Liver (tissue), 3 donors: Measurements from ENCODE around the gene ZBTB7B.

Source experiments
- EGR1 ChIP-seq, 2 donors: IDR thresholded peaks; 2 replicates each; pipeline ENCODE4 v1.6.1; 2016 to 2018; ENCODE audit warnings: antibody characterized with exemption in 2 of 2, low read depth in 2 of 2
- FOXA1 ChIP-seq: IDR thresholded peaks from 2 replicates; pipeline ENCODE4 v1.6.1; 2016; ENCODE audit warnings: antibody characterized with exemption
- HNF4A ChIP-seq, 2 donors: conservative IDR thresholded peaks; 2 replicates each; pipeline ENCODE4 v1.6.1; 2016; ENCODE audit warnings: antibody characterized with exemption in 2 of 2, mild to moderate bottlenecking in 2 of 2
- JUND ChIP-seq, 2 donors: IDR thresholded peaks; 2 replicates each; pipeline ENCODE4 v1.6.1; 2016; ENCODE audit warnings: antibody characterized with exemption in 2 of 2
- RAD21 ChIP-seq, 2 donors: IDR thresholded peaks; 2 replicates each; pipeline ENCODE4 v1.6.1; 2016; ENCODE audit warnings: antibody characterized with exemption in 2 of 2, mild to moderate bottlenecking in 2 of 2
- RXRA ChIP-seq, 2 donors: IDR thresholded peaks; 2 replicates each; pipeline ENCODE4 v1.6.1; 2017 to 2018; ENCODE audit warnings: antibody characterized with exemption in 2 of 2, mild to moderate bottlenecking in 1 of 2
- SP1 ChIP-seq: IDR thresholded peaks from 2 replicates; pipeline ENCODE4 v1.6.1; 2018; ENCODE audit warnings: antibody characterized with exemption, mild to moderate bottlenecking
- TAF1 ChIP-seq: conservative IDR thresholded peaks from 2 replicates; pipeline ENCODE4 v1.6.1; 2016; ENCODE audit warnings: antibody characterized with exemption, mild to moderate bottlenecking
- YY1 ChIP-seq: IDR thresholded peaks from 2 replicates; pipeline ENCODE4 v1.6.1; 2016; ENCODE audit warnings: antibody characterized with exemption, mild to moderate bottlenecking
- TF ChIP-seq, protein P1 (sequence below): IDR thresholded peaks from 2 replicates; pipeline ENCODE4 v1.6.1; 2016; ENCODE audit warnings: antibody characterized with exemption
- TF ChIP-seq, protein P2 (sequence below): fragments of 150-350 bp; IDR thresholded peaks from 2 replicates; pipeline ENCODE4 v1.5.1; 2017; ENCODE audit warnings: improper control_type of control experiment, low read depth, low read length; ENCODE audit not compliant: missing input control
- TF ChIP-seq, protein P3 (sequence below): IDR thresholded peaks from 2 replicates; pipeline ENCODE4 v1.6.1; 2016; ENCODE audit warnings: antibody characterized with exemption
- TF ChIP-seq, protein P4 (sequence below): IDR thresholded peaks from 2 replicates; pipeline ENCODE4 v1.6.1; 2016; ENCODE audit warnings: antibody characterized with exemption, mild to moderate bottlenecking
- TF ChIP-seq, protein P5 (sequence below): IDR thresholded peaks from 2 replicates; pipeline ENCODE4 v1.6.1; 2016; ENCODE audit warnings: antibody characterized with exemption
- donor health status: healthy.
- donor health status: healthy.

DNA sequence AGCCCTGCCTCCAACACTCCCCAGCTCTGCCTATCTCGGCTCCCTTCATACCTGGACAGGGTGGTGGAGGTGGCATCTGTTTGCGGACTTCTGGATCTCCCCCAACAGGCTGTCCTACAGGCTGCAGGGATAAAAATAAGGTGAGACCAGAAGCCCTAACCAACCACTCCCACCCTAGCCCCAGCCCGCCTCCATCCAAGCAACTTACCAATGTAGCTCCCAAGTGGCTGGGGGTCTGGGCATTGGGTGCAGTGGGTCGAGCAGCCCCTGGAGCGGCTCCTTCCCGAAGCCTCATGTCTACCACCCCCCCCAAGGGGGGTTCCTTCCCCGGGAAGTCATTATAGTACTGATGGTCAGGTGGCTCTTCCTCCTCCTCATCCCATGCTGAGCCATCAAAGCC, 36.5 kb upstream of the ZBTB7B start:
- no peak for TF ChIP-seq TAF1
- TF ChIP-seq, protein P1, sequence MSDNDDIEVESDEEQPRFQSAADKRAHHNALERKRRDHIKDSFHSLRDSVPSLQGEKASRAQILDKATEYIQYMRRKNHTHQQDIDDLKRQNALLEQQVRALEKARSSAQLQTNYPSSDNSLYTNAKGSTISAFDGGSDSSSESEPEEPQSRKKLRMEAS = no peak
- TF ChIP-seq RAD21 (IDR thresholded peaks at IDR 0.05) = no peak
- TF ChIP-seq, protein P2, sequence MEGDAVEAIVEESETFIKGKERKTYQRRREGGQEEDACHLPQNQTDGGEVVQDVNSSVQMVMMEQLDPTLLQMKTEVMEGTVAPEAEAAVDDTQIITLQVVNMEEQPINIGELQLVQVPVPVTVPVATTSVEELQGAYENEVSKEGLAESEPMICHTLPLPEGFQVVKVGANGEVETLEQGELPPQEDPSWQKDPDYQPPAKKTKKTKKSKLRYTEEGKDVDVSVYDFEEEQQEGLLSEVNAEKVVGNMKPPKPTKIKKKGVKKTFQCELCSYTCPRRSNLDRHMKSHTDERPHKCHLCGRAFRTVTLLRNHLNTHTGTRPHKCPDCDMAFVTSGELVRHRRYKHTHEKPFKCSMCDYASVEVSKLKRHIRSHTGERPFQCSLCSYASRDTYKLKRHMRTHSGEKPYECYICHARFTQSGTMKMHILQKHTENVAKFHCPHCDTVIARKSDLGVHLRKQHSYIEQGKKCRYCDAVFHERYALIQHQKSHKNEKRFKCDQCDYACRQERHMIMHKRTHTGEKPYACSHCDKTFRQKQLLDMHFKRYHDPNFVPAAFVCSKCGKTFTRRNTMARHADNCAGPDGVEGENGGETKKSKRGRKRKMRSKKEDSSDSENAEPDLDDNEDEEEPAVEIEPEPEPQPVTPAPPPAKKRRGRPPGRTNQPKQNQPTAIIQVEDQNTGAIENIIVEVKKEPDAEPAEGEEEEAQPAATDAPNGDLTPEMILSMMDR = no peak
- no peak for TF ChIP-seq YY1
- TF ChIP-seq, protein P3, sequence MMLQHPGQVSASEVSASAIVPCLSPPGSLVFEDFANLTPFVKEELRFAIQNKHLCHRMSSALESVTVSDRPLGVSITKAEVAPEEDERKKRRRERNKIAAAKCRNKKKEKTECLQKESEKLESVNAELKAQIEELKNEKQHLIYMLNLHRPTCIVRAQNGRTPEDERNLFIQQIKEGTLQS = no peak
- TF ChIP-seq, protein P4, sequence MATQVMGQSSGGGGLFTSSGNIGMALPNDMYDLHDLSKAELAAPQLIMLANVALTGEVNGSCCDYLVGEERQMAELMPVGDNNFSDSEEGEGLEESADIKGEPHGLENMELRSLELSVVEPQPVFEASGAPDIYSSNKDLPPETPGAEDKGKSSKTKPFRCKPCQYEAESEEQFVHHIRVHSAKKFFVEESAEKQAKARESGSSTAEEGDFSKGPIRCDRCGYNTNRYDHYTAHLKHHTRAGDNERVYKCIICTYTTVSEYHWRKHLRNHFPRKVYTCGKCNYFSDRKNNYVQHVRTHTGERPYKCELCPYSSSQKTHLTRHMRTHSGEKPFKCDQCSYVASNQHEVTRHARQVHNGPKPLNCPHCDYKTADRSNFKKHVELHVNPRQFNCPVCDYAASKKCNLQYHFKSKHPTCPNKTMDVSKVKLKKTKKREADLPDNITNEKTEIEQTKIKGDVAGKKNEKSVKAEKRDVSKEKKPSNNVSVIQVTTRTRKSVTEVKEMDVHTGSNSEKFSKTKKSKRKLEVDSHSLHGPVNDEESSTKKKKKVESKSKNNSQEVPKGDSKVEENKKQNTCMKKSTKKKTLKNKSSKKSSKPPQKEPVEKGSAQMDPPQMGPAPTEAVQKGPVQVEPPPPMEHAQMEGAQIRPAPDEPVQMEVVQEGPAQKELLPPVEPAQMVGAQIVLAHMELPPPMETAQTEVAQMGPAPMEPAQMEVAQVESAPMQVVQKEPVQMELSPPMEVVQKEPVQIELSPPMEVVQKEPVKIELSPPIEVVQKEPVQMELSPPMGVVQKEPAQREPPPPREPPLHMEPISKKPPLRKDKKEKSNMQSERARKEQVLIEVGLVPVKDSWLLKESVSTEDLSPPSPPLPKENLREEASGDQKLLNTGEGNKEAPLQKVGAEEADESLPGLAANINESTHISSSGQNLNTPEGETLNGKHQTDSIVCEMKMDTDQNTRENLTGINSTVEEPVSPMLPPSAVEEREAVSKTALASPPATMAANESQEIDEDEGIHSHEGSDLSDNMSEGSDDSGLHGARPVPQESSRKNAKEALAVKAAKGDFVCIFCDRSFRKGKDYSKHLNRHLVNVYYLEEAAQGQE = no peak
- no peak for TF ChIP-seq SP1
- TF ChIP-seq JUND (IDR thresholded peaks at IDR 0.05) = no peak
- TF ChIP-seq HNF4A (conservative IDR thresholded peaks at IDR 0.05) = no peak
- TF ChIP-seq, protein P5, sequence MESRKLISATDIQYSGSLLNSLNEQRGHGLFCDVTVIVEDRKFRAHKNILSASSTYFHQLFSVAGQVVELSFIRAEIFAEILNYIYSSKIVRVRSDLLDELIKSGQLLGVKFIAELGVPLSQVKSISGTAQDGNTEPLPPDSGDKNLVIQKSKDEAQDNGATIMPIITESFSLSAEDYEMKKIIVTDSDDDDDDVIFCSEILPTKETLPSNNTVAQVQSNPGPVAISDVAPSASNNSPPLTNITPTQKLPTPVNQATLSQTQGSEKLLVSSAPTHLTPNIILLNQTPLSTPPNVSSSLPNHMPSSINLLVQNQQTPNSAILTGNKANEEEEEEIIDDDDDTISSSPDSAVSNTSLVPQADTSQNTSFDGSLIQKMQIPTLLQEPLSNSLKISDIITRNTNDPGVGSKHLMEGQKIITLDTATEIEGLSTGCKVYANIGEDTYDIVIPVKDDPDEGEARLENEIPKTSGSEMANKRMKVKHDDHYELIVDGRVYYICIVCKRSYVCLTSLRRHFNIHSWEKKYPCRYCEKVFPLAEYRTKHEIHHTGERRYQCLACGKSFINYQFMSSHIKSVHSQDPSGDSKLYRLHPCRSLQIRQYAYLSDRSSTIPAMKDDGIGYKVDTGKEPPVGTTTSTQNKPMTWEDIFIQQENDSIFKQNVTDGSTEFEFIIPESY = no peak
- TF ChIP-seq FOXA1 = no peak
- TF ChIP-seq RXRA (IDR thresholded peaks at IDR 0.05) = no peak
- no peak for TF ChIP-seq EGR1 (IDR thresholded peaks at IDR 0.05; ENCODE audit: low read depth in 2 of 2)
